Measurements from ENCODE around the gene HIPK2. TPM values are rescaled to one million over a fixed set of nuclear protein-coding genes. Genes with fewer than 3 reads are reported as not detected.

The HIPK2 gene
- total and polyA plus RNA-seq, 2 donors (not counting 3 experiments of a cell fraction or from before 2014, with no cell fraction given), result 9.0 to 43.8 TPM

DNA sequence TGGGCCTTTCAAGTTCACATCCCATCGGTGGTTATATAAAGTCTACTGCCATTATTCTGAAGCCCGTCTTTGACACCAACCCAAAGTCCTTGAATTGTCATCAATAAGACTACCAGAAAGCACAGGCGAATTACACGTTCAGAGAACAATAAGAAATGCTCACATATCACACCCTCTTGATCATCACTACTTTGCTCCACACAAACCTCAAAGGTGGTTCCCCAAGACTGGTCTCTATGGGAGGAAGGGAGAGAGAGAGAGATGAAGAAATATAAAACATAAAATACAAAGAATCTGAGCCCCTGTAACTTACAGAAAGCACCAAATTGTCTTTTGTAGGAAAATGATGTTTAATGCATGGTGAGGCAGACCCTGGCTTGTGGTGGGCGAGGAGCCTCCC lies 4.4 kb downstream of the HIPK2 start:
- Histone ChIP-seq H3K9ac (replicated peaks; ENCODE audit: extremely low read depth, insufficient read depth, low read length) (no peak overlapping the region), H4K20me1 (replicated peaks; ENCODE audit: control insufficient read depth, extremely low read depth, insufficient read depth, low read length) (no peaks in the 10 kb centered on the region), H3K9me1 (replicated peaks; ENCODE audit: control insufficient read depth, extremely low read depth, insufficient read depth, low read length) (no peaks in the 10 kb centered on the region), H3K79me2 (ENCODE audit: control insufficient read depth, insufficient read depth, low read length) (peaks cover 92% of the 10 kb centered on the region), H3K27ac (ENCODE audit: insufficient read depth, low read depth, low read length) (no peak overlapping the region), H3K4me2 (ENCODE audit: insufficient read depth, low read length) (no peak overlapping the region), H3K36me3 (ENCODE audit: control insufficient read depth in 2 of 2, extremely low read depth in 1 of 2, insufficient read depth in 2 of 2, low read length in 2 of 2) (peaks cover 0 to 2% of the 10 kb centered on the region in 2 experiments), H3K9me3 (replicated peaks; ENCODE audit: control insufficient read depth, insufficient read depth, low read length) (no peaks in the 10 kb centered on the region), H3K4me3 (replicated peaks in 1 of 3; ENCODE audit: insufficient read depth in 1 of 3, low read depth in 1 of 3, low read length in 3 of 3) (no peak overlapping the region), H3K27me3 (ENCODE audit: control insufficient read depth in 2 of 2, insufficient read depth in 2 of 2, low read length in 2 of 2) (no peaks in the 10 kb centered on the region), H3K4me1 (ENCODE audit: control insufficient read depth, extremely low read depth, insufficient read depth, low read length) (peaks cover 20% of the 10 kb centered on the region), H2AFZ (ENCODE audit: low read depth, low read length) (no peak overlapping the region)
- TF ChIP-seq, protein P1, sequence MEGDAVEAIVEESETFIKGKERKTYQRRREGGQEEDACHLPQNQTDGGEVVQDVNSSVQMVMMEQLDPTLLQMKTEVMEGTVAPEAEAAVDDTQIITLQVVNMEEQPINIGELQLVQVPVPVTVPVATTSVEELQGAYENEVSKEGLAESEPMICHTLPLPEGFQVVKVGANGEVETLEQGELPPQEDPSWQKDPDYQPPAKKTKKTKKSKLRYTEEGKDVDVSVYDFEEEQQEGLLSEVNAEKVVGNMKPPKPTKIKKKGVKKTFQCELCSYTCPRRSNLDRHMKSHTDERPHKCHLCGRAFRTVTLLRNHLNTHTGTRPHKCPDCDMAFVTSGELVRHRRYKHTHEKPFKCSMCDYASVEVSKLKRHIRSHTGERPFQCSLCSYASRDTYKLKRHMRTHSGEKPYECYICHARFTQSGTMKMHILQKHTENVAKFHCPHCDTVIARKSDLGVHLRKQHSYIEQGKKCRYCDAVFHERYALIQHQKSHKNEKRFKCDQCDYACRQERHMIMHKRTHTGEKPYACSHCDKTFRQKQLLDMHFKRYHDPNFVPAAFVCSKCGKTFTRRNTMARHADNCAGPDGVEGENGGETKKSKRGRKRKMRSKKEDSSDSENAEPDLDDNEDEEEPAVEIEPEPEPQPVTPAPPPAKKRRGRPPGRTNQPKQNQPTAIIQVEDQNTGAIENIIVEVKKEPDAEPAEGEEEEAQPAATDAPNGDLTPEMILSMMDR (IDR thresholded peaks at IDR 0.05; ENCODE audit: extremely low read depth in 1 of 2, insufficient read depth in 1 of 2, low read depth in 1 of 2, low read length in 2 of 2), result no peak
- intact Hi-C loops (cut with micrococcal nuclease) (no loop called here), dilution Hi-C loops (cut with MboI; ENCODE audit: extremely low pct_ligation_motif_present, low sequenced_read_pairs) (no loop called here)
- BruUV-seq (replicated peaks), result no TSS peak
- no peak for DNase-seq (ENCODE audit: low read depth, low spot score)
- CTCF ChIA-PET, result interaction anchor here (3.3 kb wide), 1 partner anchor 128 kb away, joined by 23 read pairs; no protein-coding TSS in a partner anchor
- FAIRE-seq, result no peak
- POLR2A ChIA-PET, result no interaction called here

- dilution Hi-C loops (cut with MboI; ENCODE audit: extremely low pct_ligation_motif_present, low sequenced_read_pairs) (no loop called here), intact Hi-C loops (cut with micrococcal nuclease) (no loop called here)
- no peak overlapping the region for H2AFZ ChIP-seq (ENCODE audit: low read depth, low read length)
- no peaks in the 10 kb centered on the region for H4K20me1 ChIP-seq (replicated peaks; ENCODE audit: control insufficient read depth, extremely low read depth, insufficient read depth, low read length)
- H3K9me3 ChIP-seq (replicated peaks; ENCODE audit: control insufficient read depth, insufficient read depth, low read length), result no peaks in the 10 kb centered on the region
- H3K4me3 ChIP-seq (replicated peaks in 1 of 3; ENCODE audit: insufficient read depth in 1 of 3, low read depth in 1 of 3, low read length in 3 of 3), result no peak overlapping the region
- ChIA-PET CTCF (interaction anchor here (1.4 to 3.3 kb wide), 3 partner anchors 10 to 154 kb away, joined by 4 to 23 read pairs (median 11); no protein-coding TSS in a partner anchor), POLR2A (interaction anchor here (0.7 kb wide), 1 partner anchor 41 kb away, joined by 5 read pairs; no protein-coding TSS in a partner anchor)
- TF ChIP-seq POLR2A (IDR thresholded peaks at IDR 0.05; ENCODE audit: low read depth, low read length) (no peak), FOS (IDR thresholded peaks at IDR 0.05; ENCODE audit: borderline replicate concordance, insufficient read depth, low read length) (no peak)
- no peak overlapping the region for H3K4me2 ChIP-seq (ENCODE audit: insufficient read depth, low read length)
- DNase-seq (ENCODE audit: low read depth, low spot score) (no peak), FAIRE-seq (no peak)
- no TSS peak for BruUV-seq (replicated peaks)
- no peak overlapping the region for H3K27ac ChIP-seq (ENCODE audit: insufficient read depth, low read depth, low read length)
- peaks cover 0 to 2% of the 10 kb centered on the region in 2 experiments for H3K36me3 ChIP-seq (ENCODE audit: control insufficient read depth in 2 of 2, extremely low read depth in 1 of 2, insufficient read depth in 2 of 2, low read length in 2 of 2)
- no peaks in the 10 kb centered on the region for H3K27me3 ChIP-seq (ENCODE audit: control insufficient read depth in 2 of 2, insufficient read depth in 2 of 2, low read length in 2 of 2)
- no peak overlapping the region for H3K9ac ChIP-seq (replicated peaks; ENCODE audit: extremely low read depth, insufficient read depth, low read length)
- H3K9me1 ChIP-seq (replicated peaks; ENCODE audit: control insufficient read depth, extremely low read depth, insufficient read depth, low read length), result no peaks in the 10 kb centered on the region
- peaks cover 23% of the 10 kb centered on the region for H3K4me1 ChIP-seq (ENCODE audit: control insufficient read depth, extremely low read depth, insufficient read depth, low read length)
- peaks cover 97% of the 10 kb centered on the region for H3K79me2 ChIP-seq (ENCODE audit: control insufficient read depth, insufficient read depth, low read length)
Observed at GRCh38 chr7:139772873-139773272, 4.9 kb downstream of the HIPK2 start.

All from endothelial cell of umbilical vein (primary cell).